ENCODE results near the gene ISX. TPM values are rescaled to one million over a fixed set of nuclear protein-coding genes. Genes with fewer than 3 reads are reported as not detected.

The ISX gene
- total and polyA plus RNA-seq, 9 of the 15 experiments (the other 6 are each of a cell fraction or from before 2014, with no cell fraction given), result 0.03 to 0.36 (median 0.07) TPM

DNA sequence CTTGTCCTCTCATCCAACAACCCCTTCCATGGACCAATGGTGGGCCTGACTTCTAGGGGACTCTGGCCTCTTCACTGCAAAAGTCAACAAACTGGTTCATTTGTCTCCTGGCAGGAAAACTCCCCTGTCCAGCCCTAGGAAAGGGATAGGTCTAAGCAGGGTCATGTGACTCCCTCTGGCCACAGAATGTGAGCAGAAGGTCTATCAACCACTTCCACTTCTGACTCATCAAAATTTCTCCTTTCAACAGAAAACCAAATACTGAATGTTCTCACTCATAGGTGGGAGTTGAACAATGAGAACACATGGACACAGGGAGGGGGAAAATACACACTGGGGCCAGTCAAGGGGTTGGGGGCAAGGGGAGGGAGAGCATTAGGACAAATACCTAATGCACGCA, 1.3 kb upstream of the ISX start (continued):
- no peak for TF ChIP-seq RUNX1 (IDR thresholded peaks at IDR 0.05; ENCODE audit: low read depth)
- peak; percentile 75 for TF ChIP-seq NFE2 (IDR thresholded peaks at IDR 0.05; ENCODE audit: low read depth)
- no peak for TF ChIP-seq ZNF224 (CRISPR knock-in tag; IDR thresholded peaks at IDR 0.05)
- TF ChIP-seq RAD51 (IDR thresholded peaks at IDR 0.05; ENCODE audit: borderline replicate concordance, low read depth), result peak; percentile 93
- 0 out of 2 replicates have a peak, but pooled peaks have one; percentile 31 for TF ChIP-seq SPI1 (IDR thresholded peaks at IDR 0.05; ENCODE audit: borderline replicate concordance, low read depth, low read length)
- TF ChIP-seq GABPB1 (CRISPR knock-in tag; IDR thresholded peaks at IDR 0.05), result no peak
- TF ChIP-seq SOX6 (IDR thresholded peaks at IDR 0.05), result 0 out of 2 replicates have a peak, but pooled peaks have one; percentile 13
- peak; percentile 86 for TF ChIP-seq MAFG (tag; conservative IDR thresholded peaks at IDR 0.05)
- TF ChIP-seq NRF1 (conservative IDR thresholded peaks at IDR 0.05 in 1 of 2, IDR thresholded peaks at IDR 0.05 in 1 of 2), result no peak
- TF ChIP-seq DPF2 (IDR thresholded peaks at IDR 0.05), result peak; percentile 43; the same call in 1 of the 2 replicates
- peak; percentile 80 for TF ChIP-seq USF1 (CRISPR knock-in tag; IDR thresholded peaks at IDR 0.05)
- peak; percentile 96 for TF ChIP-seq TOE1 (IDR thresholded peaks at IDR 0.05; ENCODE audit: borderline replicate concordance)
- TF ChIP-seq TOE1 (CRISPR knock-in tag; IDR thresholded peaks at IDR 0.05; ENCODE audit: borderline replicate concordance, low read depth), result no peak
- TF ChIP-seq THRAP3 (IDR thresholded peaks at IDR 0.05; ENCODE audit: borderline replicate concordance), result no peak
- TF ChIP-seq THAP7 (CRISPR knock-in tag; IDR thresholded peaks at IDR 0.05), result no peak
- TF ChIP-seq ATF7 (IDR thresholded peaks at IDR 0.05), result 0 out of 2 replicates have a peak, but pooled peaks have one; percentile 26
- TF ChIP-seq CBFA2T2 (conservative IDR thresholded peaks at IDR 0.05), result peak; percentile 48; the same call in 1 of the 2 replicates
- 0 out of 2 replicates have a peak, but pooled peaks have one; percentile 26 for TF ChIP-seq ARID1B (IDR thresholded peaks at IDR 0.05)
- peak; percentile 33; the same call in 1 of the 2 replicates for TF ChIP-seq FOSL1 (tag; conservative IDR thresholded peaks at IDR 0.05)
- peak; percentile 58 for TF ChIP-seq NFYB (IDR thresholded peaks at IDR 0.05; ENCODE audit: extremely low read depth, insufficient read length)
- peak; percentile 62; the same call in 1 of the 2 replicates for TF ChIP-seq MAFF (IDR thresholded peaks at IDR 0.05; ENCODE audit: low read length)
- TF ChIP-seq USF2 (CRISPR knock-in tag; IDR thresholded peaks at IDR 0.05), result peak; percentile 89
- TF ChIP-seq MAFK (IDR thresholded peaks at IDR 0.05; ENCODE audit: low read length), result peak; percentile 72
- TF ChIP-seq, protein P1, sequence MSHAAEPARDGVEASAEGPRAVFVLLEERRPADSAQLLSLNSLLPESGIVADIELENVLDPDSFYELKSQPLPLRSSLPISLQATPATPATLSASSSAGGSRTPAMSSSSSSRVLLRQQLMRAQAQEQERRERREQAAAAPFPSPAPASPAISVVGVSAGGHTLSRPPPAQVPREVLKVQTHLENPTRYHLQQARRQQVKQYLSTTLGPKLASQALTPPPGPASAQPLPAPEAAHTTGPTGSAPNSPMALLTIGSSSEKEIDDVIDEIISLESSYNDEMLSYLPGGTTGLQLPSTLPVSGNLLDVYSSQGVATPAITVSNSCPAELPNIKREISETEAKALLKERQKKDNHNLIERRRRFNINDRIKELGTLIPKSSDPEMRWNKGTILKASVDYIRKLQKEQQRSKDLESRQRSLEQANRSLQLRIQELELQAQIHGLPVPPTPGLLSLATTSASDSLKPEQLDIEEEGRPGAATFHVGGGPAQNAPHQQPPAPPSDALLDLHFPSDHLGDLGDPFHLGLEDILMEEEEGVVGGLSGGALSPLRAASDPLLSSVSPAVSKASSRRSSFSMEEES (CRISPR knock-in tag; IDR thresholded peaks at IDR 0.05), result peak; percentile 97
- TF ChIP-seq SRSF3 (IDR thresholded peaks at IDR 0.05; ENCODE audit: insufficient read depth, low read length), result no peak
- no peak for TF ChIP-seq RBM17 (IDR thresholded peaks at IDR 0.05; ENCODE audit: borderline replicate concordance, low read depth, low read length)
- TF ChIP-seq GTF2F1 (IDR thresholded peaks at IDR 0.05; ENCODE audit: low read depth, low read length), result no peak
- TF ChIP-seq ZNF124 (CRISPR knock-in tag; IDR thresholded peaks at IDR 0.05), result no peak
